ENCODE results near the gene TBC1D1. TPM values are rescaled to one million over a fixed set of nuclear protein-coding genes. Genes with fewer than 3 reads are reported as not detected.

Gene TBC1D1
- total RNA-seq, 1 experiment from 2014 or later, result 36.0 TPM

DNA sequence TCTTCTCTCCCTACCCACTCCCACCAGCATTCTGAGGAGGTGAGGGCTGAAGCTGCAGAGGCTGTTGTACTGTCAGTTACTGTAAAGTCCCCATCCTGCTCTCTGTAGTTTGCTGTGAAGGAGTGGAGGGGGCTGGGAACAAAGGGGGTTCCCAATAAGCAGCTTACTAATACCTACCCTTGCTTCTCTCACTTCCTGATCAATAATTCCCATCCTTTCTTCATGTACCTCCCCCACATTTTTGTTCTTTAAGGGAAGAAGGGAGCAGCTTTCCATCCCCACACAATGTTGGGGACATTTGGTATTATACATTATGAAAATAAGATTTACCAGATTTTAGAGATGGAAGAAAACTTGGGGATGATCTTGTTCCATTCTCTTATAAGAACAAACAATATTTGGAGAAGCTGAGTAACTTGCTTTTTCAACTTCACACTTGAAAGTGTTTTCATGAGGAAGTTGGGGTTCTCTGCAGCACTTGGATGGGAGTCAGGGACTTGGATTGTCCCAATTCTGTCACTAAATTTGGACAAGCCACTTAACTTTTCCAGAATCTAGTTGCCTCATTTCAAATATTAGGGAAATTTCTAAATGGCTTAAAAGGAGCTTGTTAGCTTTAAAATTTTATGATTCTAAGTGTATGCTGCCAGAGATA, 5.4 kb downstream of the TBC1D1 start:
- H3K27ac Mint-ChIP-seq (ENCODE audit: low read depth, unreplicated experiment), result no peak overlapping the region

DNA sequence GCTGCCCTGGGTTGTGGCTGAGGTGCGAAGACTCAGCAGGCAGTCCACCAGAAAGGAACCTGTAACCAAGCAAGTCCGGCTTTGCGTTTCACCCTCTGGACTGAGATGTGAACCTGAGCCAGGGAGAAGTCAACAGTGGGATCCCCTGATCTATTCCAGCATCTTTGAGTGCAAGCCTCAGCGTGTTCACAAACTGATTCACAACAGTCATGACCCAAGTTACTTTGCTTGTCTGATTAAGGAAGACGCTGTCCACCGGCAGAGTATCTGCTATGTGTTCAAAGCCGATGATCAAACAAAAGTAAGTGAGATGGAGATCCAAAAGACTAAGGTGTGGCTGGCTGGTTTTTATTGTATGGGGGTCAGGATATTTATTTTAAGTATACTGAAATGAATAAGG, 11.3 kb downstream of the TBC1D1 start:
- Mint-ChIP-seq H3K4me1 (ENCODE audit: insufficient read depth, unreplicated experiment) (no peaks in the 10 kb centered on the region), H3K27me3 (ENCODE audit: insufficient read depth, unreplicated experiment) (no peaks in the 10 kb centered on the region), H3K4me3 (ENCODE audit: unreplicated experiment) (no peak overlapping the region), H3K27ac (ENCODE audit: low read depth, unreplicated experiment) (no peak overlapping the region), H3K9me3 (ENCODE audit: unreplicated experiment) (no peaks in the 10 kb centered on the region), H3K36me3 (ENCODE audit: insufficient read depth, unreplicated experiment) (no peaks in the 10 kb centered on the region)
- intact Hi-C loops (cut with micrococcal nuclease), result no loop called here
- TF ChIP-seq, protein P1, sequence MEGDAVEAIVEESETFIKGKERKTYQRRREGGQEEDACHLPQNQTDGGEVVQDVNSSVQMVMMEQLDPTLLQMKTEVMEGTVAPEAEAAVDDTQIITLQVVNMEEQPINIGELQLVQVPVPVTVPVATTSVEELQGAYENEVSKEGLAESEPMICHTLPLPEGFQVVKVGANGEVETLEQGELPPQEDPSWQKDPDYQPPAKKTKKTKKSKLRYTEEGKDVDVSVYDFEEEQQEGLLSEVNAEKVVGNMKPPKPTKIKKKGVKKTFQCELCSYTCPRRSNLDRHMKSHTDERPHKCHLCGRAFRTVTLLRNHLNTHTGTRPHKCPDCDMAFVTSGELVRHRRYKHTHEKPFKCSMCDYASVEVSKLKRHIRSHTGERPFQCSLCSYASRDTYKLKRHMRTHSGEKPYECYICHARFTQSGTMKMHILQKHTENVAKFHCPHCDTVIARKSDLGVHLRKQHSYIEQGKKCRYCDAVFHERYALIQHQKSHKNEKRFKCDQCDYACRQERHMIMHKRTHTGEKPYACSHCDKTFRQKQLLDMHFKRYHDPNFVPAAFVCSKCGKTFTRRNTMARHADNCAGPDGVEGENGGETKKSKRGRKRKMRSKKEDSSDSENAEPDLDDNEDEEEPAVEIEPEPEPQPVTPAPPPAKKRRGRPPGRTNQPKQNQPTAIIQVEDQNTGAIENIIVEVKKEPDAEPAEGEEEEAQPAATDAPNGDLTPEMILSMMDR (IDR thresholded peaks at IDR 0.05; ENCODE audit: unreplicated experiment), result no peak
- no TSS peak for BruUV-seq (replicated peaks)
- ChIA-PET POLR2A (interaction anchor here (0.5 kb wide), 1 partner anchor 875 kb away, joined by 3 read pairs; no protein-coding TSS in a partner anchor), CTCF (interaction anchor here (0.6 kb wide), 1 partner anchor 251 kb away, joined by 3 read pairs; no protein-coding TSS in a partner anchor)
- DNase-seq (ENCODE audit: unreplicated experiment), result no peak

More for the DNA sequence above, 5.4 kb downstream of the TBC1D1 start:
- DNase-seq (ENCODE audit: unreplicated experiment), result no peak
- POLR2A ChIA-PET, result interaction anchor here (1.1 to 2.3 kb wide), 2 partner anchors 20 to 70 kb away, joined by 3 to 5 read pairs; partner anchors contain the start of gene PGM2
- Mint-ChIP-seq H3K9me3 (ENCODE audit: unreplicated experiment) (no peaks in the 10 kb centered on the region), H3K4me1 (ENCODE audit: insufficient read depth, unreplicated experiment) (no peaks in the 10 kb centered on the region), H3K36me3 (ENCODE audit: insufficient read depth, unreplicated experiment) (no peaks in the 10 kb centered on the region), H3K27me3 (ENCODE audit: insufficient read depth, unreplicated experiment) (no peaks in the 10 kb centered on the region), H3K4me3 (ENCODE audit: unreplicated experiment) (no peak overlapping the region)
- intact Hi-C loops (cut with micrococcal nuclease), result no loop called here
- TF ChIP-seq, protein P1 (IDR thresholded peaks at IDR 0.05; ENCODE audit: unreplicated experiment), result no peak
- BruUV-seq (replicated peaks), result no TSS peak
- CTCF ChIA-PET, result interaction anchor here (0.6 to 0.8 kb wide), 2 partner anchors 17 to 102 kb away, joined by 3 read pairs; no protein-coding TSS in a partner anchor

DNA sequence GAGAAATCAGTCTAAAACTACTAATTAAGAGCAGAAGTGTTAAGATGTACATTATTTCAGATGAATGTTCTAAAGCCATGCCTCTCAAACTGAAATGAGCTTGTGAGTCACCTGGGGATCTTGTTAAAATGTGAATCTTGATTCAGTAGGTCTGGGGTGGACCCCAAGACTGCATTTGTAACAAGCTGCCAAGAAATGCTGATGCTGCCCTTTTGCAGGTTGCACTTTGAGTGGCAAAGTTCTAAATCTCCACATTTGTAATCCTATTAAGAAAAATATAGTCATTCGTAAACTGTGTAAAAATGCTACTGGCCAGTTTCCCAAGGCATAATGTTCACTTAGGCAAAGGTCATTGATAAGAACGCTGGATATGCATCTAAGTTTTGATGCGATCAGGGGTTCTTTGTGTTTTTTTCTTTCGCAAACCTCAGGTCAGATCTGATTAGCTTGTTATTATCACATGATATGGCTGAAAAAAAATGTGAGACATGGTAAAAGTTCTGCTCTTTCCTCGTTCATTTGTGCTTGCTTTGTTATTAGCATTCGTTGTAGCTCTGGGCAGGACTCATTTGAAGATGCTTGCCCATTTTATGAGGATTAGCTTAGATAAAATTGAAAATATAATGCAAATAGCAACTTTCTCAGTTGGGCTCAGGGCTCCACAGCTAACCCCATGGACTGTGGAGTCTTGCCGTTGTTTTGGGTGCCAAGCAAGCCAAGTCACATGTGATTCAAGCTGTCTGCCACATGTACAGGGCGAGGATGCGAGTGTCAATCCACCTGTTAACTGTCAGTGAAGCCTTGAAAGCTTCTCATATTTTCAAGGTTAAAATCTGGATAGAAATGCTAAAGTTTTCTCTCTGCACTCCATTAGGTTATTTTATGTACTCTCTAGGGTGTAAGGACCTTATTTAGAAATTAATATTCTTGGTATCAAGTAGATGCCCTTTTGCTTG, 12.1 kb downstream of the TBC1D1 start:
- no peaks in the 10 kb centered on the region for H3K9me3 Mint-ChIP-seq (ENCODE audit: unreplicated experiment)
- POLR2A ChIA-PET, result no interaction called here
- CTCF ChIA-PET, result interaction anchor here (0.6 kb wide), 1 partner anchor 37 kb away, joined by 3 read pairs; no protein-coding TSS in a partner anchor
- H3K4me1 Mint-ChIP-seq (ENCODE audit: insufficient read depth, unreplicated experiment), result no peaks in the 10 kb centered on the region
- H3K4me3 Mint-ChIP-seq (ENCODE audit: unreplicated experiment), result no peak overlapping the region
- no peak overlapping the region for H3K27ac Mint-ChIP-seq (ENCODE audit: low read depth, unreplicated experiment)
- BruUV-seq (replicated peaks), result no TSS peak
- no peaks in the 10 kb centered on the region for H3K27me3 Mint-ChIP-seq (ENCODE audit: insufficient read depth, unreplicated experiment)
- no peak for DNase-seq (ENCODE audit: unreplicated experiment)
- intact Hi-C loops (cut with micrococcal nuclease), result no loop called here
- no peaks in the 10 kb centered on the region for H3K36me3 Mint-ChIP-seq (ENCODE audit: insufficient read depth, unreplicated experiment)
- TF ChIP-seq, protein P1 (IDR thresholded peaks at IDR 0.05; ENCODE audit: unreplicated experiment), result no peak

DNA sequence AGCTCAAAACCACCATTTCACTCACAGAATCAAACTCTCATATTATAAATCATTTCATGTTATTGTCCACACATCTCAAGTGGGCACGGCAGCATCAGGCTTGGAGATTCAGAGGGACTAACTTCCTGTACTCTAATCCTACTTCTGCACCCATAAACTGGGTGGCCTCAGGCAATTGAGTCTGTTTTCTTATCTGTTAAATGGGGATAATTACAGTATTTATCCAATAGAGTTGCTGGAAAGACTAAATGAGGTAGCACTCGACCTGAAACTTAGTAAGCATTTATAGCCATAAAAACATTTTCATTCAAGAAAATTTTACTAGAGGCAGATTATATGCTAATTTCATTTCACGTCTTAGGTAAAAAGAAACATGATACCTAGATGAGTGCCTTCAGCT, 13.0 kb downstream of the TBC1D1 start:
- TF ChIP-seq, protein P1 (IDR thresholded peaks at IDR 0.05; ENCODE audit: unreplicated experiment), result no peak
- no peak for DNase-seq (ENCODE audit: unreplicated experiment)
- no TSS peak for BruUV-seq (replicated peaks)

More for the DNA sequence above, 13.0 kb downstream of the TBC1D1 start:
- CTCF ChIA-PET, result no interaction called here
- POLR2A ChIA-PET, result no interaction called here
- Mint-ChIP-seq H3K4me1 (ENCODE audit: insufficient read depth, unreplicated experiment) (peaks cover 6% of the 10 kb centered on the region), H3K27ac (ENCODE audit: low read depth, unreplicated experiment) (no peak overlapping the region), H3K27me3 (ENCODE audit: insufficient read depth, unreplicated experiment) (no peaks in the 10 kb centered on the region), H3K36me3 (ENCODE audit: insufficient read depth, unreplicated experiment) (no peaks in the 10 kb centered on the region), H3K4me3 (ENCODE audit: unreplicated experiment) (no peak overlapping the region), H3K9me3 (ENCODE audit: unreplicated experiment) (no peaks in the 10 kb centered on the region)
- intact Hi-C loops (cut with micrococcal nuclease), result no loop called here
